ENCODE data around the gene IRF1. TPM values are rescaled to one million over a fixed set of nuclear protein-coding genes. Genes with fewer than 3 reads are reported as not detected.

IRF1 gene
- total RNA-seq, 2 donors from 2014 or later, result 125 to 174 TPM

DNA sequence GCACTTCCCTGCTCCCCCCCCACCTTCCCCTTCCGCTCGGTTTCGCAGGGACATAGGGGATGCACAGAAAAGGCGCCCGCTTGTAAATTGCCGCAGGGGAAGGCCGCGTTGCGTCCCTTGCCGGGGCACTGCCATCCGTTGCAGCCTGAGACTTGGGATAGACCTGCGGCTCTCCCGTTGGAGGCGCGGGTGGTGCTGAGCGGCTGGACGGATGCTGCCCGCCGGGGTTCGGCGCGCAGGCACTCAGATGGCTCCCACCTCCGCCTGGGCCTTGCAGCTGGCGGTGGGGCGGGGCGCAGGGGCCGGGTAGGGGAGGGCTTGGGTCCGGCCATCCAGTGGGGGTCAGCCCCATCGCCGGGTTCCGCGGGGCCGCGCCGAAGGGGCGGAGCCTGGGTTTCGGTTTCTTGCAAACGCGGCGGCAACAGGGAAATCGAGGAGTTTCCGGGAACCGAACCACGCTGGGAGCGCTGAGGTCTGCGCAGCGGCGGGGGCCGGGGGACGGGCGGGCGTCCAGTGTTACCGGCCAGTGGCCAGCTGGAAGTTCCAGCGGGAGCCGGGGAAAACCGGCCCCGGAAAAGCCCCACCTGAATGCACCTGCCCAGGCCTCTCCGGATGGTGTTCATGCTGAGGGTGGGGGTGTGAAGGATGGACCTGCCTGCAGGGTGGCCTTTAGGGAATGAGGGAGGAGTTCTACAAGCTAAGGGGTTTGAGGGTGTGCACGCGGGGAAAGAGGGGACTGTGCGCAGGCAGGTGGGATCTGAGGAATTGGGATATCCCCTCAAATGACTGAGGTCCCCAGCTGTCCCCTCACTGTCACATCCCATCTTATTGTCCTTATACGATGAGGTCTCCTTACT lies 6.3 kb upstream of the IRF1 start:
- Mint-ChIP-seq H3K4me3 (peak overlapping the region; percentile 72), H3K36me3 (ENCODE audit: low read depth) (no peaks in the 10 kb centered on the region), H3K4me1 (peaks cover 23% of the 10 kb centered on the region), H3K27me3 (no peaks in the 10 kb centered on the region), H3K9me3 (no peaks in the 10 kb centered on the region), H3K27ac (peak overlapping the region; percentile 93)
- peak; percentile 15 for ATAC-seq (replicated peaks)

DNA sequence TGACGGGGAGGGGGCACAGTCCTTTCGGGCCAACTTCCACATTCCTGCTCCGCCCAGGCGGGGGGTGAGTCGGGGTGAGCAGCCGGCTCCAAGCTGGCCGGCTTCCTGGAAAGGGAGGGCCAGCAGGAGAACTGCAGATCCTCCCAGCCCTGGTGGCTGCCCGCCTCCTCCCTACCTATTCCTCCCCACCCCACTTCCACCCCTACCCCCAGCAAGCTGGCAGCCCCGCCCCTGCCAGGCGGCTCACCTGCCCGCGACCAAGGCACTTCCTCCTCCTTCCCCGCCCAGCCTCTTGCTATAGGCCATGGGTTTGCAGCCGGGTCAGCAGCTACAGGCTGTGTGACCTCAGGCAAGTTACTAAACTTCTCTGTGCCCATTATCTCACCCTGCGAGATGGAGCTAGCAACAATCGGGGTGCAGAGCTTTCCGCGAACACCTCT lies 5.6 kb upstream of the IRF1 start:
- Mint-ChIP-seq H3K9me3 (no peaks in the 10 kb centered on the region), H3K36me3 (ENCODE audit: low read depth) (peaks cover 2% of the 10 kb centered on the region), H3K4me3 (peak overlapping the region; percentile 72), H3K4me1 (peaks cover 26% of the 10 kb centered on the region), H3K27ac (peak overlapping the region; percentile 93), H3K27me3 (no peaks in the 10 kb centered on the region)
- peak; percentile 70 for ATAC-seq (replicated peaks)

DNA sequence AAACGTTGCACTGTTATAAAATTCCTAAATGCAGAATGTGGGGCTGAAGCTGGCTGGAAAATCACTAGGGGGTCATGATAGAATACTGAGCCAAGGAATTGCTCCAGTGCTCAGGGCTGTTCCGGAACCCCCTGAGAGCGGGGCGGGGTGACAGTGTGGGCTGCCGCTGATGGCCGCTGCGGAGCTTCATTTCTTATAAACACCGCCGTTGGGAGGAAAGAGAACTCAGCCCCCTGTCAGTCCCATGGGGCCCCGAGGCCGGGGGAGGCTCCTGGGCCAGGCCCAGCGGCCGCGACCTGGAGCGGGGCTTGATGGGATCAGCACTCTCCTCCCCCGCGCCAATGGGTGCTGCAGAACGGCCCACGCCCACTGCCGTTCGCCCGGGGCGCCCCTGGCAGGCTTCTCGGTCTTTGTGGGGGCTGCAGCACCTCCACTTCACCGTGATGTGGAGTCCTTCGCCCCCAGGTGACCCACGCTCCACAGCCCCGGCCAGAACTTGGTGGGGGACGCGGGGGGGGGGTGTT lies 5.2 kb upstream of the IRF1 start:
- peaks cover 26% of the 10 kb centered on the region for H3K4me1 Mint-ChIP-seq
- H3K4me3 Mint-ChIP-seq, result peak overlapping the region; percentile 72
- peak overlapping the region; percentile 94 for H3K27ac Mint-ChIP-seq
- no peaks in the 10 kb centered on the region for H3K27me3 Mint-ChIP-seq
- no peaks in the 10 kb centered on the region for H3K9me3 Mint-ChIP-seq
- ATAC-seq (replicated peaks), result peak; percentile 45
- H3K36me3 Mint-ChIP-seq (ENCODE audit: low read depth), result peaks cover 7% of the 10 kb centered on the region

DNA sequence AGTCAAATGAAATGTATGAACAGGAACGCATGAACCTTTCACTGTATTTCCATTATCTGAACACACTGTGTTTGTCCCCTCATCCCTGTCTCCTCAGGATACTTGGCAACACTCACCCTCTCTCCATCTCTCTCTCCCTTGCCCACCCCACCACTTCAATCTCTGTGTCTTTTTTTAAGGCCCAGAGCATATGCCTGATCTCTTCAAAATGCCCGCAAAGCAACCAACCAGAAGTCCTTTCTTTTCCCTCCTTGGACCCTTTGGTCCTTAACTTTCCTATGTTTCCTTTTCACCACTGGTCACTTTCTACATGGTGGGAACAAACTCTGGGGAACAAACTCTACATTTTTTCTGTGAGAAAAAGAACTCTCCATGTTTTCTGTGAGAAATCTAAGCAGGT lies 3.2 kb upstream of the IRF1 start:
- peaks cover 26% of the 10 kb centered on the region for H3K36me3 Mint-ChIP-seq (ENCODE audit: low read depth)
- peaks cover 26% of the 10 kb centered on the region for H3K4me1 Mint-ChIP-seq
- H3K9me3 Mint-ChIP-seq, result no peaks in the 10 kb centered on the region
- H3K27me3 Mint-ChIP-seq, result no peaks in the 10 kb centered on the region
- peak overlapping the region; percentile 94 for H3K27ac Mint-ChIP-seq
- ATAC-seq (replicated peaks), result no peak
- peak overlapping the region; percentile 72 for H3K4me3 Mint-ChIP-seq

DNA sequence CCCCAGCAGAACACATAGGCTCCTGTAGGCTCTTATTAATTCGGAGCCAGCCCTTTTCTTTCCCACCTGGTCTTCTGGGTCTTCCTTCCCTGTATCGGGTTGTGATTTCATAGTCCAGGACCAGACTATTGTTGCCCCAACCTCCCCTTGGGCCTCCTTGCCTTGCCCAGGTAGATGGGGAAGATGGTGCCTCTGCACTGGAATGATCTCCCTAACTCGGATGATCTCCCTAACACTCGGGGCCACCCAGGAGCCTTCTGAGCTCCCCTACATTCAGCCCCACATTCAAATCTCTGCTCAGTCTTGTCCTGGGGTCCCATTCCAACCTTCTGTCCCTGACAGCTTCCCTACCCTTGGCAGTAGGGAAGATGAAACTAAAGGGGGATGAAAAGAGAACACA lies 2.7 kb upstream of the IRF1 start:
- no peak for ATAC-seq (replicated peaks)
- Mint-ChIP-seq H3K27me3 (no peaks in the 10 kb centered on the region), H3K4me1 (peaks cover 26% of the 10 kb centered on the region), H3K9me3 (no peaks in the 10 kb centered on the region), H3K27ac (peak overlapping the region; percentile 94), H3K4me3 (peak overlapping the region; percentile 72), H3K36me3 (ENCODE audit: low read depth) (peaks cover 32% of the 10 kb centered on the region)

DNA sequence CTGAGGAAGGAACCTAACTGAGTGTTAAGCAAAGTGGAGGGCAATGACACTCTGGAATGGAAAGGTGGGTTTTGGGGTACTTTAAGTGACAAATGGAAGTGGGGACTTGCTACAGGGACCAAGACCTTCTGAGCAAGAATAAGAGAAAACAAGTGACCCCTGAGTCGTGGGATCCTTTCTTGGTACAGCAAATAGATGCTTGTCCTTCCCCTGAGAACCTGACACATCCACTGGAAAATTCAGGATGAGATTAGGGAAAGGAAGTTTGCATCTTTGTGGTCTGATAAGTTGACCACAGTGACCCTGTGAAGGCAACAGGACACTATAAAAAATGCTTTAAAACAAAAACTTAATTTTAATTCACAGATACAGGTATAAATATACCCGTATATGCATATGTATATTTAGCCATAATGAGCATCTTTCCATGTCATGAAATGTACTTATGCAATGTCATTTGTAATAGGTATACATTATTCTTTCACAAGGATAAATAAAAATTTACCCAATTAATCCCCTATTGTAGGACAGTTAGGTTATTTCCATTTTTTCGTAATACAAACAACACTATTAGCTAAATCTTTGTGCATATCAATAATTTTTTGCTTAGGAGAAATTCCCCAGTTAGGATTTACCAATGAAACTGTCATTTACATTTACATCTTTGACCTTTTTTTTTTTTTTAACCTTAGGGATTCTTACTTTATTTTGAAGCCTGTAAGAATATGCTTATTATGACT lies 2.0 kb upstream of the IRF1 start:
- no peaks in the 10 kb centered on the region for H3K9me3 Mint-ChIP-seq
- no peak for ATAC-seq (replicated peaks)
- H3K4me1 Mint-ChIP-seq, result peaks cover 32% of the 10 kb centered on the region

DNA sequence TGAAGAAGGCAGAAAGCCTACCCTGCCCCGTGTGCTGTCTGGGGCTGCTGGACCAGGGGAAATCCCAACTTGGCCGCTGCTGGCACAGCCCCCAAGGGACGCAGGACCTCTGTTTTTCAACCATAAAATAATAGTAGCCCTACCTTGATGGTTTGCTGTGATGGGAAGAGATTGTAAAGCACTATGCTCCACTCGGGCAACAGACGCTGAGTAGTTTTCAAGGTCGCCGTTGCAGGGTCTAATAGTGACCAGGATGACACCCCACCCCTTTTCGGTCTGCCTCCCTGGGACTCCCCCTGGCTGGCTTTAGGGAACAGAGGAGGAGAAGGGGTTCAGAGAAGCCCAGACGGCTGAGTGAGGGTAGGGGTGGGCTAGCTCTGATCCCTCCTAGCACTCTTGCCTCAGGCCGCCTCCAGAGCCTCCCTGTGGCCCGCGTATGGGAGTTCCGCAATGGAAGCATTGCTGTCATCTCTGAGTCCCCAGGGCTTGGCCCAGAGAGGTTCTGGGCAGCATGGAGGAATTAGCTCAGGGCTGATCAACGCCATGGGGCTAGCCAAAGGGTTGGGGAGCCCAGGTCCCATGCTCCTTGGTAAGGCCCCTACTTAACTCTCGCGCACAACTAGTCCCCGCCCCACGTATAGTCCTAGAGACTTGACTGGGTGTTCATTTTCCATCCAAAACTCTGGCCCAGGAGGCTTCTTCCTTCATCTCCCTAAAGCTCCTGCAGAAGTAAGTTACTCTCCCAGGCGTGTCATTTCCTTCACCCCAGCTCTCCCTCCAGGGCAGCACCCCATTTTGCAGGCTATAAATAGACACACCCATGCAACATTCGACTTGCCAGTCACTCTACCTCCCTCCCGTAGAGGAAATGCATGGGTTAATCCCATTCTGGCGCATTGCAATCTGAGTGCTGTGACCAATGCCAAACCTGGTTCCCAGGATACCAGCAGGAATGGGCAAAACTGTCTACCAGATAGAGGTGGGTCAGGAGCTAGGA lies 1.1 kb upstream of the IRF1 start:
- peak; percentile 19 for ATAC-seq (replicated peaks)
- Mint-ChIP-seq H3K27me3 (no peaks in the 10 kb centered on the region), H3K9me3 (no peaks in the 10 kb centered on the region), H3K4me3 (peak overlapping the region; percentile 96), H3K36me3 (ENCODE audit: low read depth) (peaks cover 47% of the 10 kb centered on the region), H3K27ac (peak overlapping the region; percentile 98), H3K4me1 (peaks cover 37% of the 10 kb centered on the region)

More for the DNA sequence above, 2.0 kb upstream of the IRF1 start:
- H3K36me3 Mint-ChIP-seq (ENCODE audit: low read depth), result peaks cover 39% of the 10 kb centered on the region
- H3K4me3 Mint-ChIP-seq, result peak overlapping the region; percentile 96
- peak overlapping the region; percentile 98 for H3K27ac Mint-ChIP-seq
- no peaks in the 10 kb centered on the region for H3K27me3 Mint-ChIP-seq

DNA sequence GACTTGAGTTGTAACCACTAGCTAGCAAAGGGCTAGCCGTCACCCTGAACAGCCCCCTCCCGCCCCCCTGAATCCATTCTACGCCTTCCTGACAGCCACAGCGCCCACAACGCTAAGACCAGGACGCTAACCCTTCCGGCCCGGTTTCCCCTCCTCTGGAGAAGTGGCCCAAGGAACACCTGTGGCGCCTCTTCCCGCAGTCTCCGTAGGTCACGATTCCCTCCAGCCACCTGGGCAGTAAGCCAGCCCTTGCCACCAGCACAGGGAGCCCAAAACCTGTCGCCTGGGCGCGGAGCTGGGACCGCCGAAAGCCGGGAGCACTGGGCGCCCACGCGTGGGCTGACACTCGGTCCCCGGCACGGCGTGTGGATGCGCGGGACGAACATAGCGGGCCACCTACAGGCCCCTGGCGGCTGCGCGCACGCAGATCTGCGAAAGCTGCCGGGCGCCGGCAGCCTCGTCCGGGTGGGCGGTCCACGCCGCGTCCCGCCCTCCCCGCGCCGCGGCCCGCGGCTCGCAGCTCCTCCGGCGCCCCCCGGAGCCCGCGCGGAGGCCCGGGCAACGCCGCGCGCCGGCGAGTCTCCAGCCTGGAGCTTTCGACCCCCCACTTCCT lies 596 bp downstream of the IRF1 start:
- peak; percentile 2 for ATAC-seq (replicated peaks)
- H3K27ac Mint-ChIP-seq, result peak overlapping the region; percentile 98
- H3K27me3 Mint-ChIP-seq, result no peaks in the 10 kb centered on the region
- peaks cover 64% of the 10 kb centered on the region for H3K36me3 Mint-ChIP-seq (ENCODE audit: low read depth)
- no peaks in the 10 kb centered on the region for H3K9me3 Mint-ChIP-seq
- peaks cover 51% of the 10 kb centered on the region for H3K4me1 Mint-ChIP-seq
- H3K4me3 Mint-ChIP-seq, result peak overlapping the region; percentile 96

DNA sequence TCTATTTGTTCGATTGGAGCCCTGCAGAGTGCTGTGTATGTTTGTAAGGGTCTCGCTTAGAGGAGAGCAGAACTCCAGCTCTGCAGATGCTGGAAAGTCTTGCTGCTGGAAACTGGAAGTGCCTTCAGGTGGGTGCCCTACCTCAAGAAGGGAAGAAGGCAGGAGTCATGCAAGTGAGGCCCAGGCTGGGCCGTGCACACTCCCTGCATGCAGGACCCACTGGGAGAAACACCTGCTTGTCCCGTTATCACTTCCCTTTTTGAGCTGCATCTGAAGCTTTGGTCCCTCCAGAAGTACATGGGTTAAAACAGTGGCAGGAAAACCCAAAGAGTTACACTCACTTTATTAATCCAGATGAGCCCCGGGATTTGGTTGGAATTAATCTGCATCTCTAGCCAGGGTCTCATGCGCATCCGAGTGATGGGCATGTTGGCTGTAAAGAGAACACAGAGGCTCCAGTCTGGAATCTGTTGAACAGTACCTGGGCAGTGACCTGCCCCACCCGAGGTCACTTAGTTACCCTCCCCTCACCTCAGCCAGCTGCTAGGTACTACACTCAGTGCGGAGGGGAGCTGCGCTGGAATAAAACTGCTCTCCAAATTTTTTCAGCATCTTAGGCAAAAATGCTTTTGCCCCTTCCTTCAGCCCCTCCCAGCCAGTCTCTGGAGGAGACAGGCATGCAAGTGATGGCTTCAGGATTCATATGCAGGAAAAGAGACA lies 1.4 kb downstream of the IRF1 start:
- H3K4me3 Mint-ChIP-seq, result peak overlapping the region; percentile 96
- no peaks in the 10 kb centered on the region for H3K27me3 Mint-ChIP-seq
- ATAC-seq (replicated peaks), result no peak
- peaks cover 49% of the 10 kb centered on the region for H3K4me1 Mint-ChIP-seq
- H3K36me3 Mint-ChIP-seq (ENCODE audit: low read depth), result peaks cover 72% of the 10 kb centered on the region
- peak overlapping the region; percentile 98 for H3K27ac Mint-ChIP-seq
- H3K9me3 Mint-ChIP-seq, result no peaks in the 10 kb centered on the region

DNA sequence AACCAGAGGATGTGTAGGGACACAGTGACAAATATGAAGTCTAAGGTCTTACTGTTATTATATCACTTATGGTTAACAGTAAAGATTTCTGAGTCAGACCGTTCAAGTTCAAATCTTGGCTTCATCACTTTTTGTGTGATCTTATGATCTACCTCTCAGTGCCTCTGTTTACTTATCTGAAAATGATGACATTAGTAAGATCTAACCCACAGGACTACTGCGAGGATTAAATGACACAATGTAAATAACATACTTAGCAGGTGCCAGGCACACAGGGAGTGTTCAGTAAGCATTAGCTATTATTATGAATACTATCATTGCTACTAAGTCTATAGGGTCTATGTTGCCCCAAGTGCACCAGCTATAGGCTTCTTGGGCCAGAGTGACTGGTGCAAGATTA lies 2.0 kb downstream of the IRF1 start:
- H3K4me1 Mint-ChIP-seq, result peaks cover 49% of the 10 kb centered on the region

DNA sequence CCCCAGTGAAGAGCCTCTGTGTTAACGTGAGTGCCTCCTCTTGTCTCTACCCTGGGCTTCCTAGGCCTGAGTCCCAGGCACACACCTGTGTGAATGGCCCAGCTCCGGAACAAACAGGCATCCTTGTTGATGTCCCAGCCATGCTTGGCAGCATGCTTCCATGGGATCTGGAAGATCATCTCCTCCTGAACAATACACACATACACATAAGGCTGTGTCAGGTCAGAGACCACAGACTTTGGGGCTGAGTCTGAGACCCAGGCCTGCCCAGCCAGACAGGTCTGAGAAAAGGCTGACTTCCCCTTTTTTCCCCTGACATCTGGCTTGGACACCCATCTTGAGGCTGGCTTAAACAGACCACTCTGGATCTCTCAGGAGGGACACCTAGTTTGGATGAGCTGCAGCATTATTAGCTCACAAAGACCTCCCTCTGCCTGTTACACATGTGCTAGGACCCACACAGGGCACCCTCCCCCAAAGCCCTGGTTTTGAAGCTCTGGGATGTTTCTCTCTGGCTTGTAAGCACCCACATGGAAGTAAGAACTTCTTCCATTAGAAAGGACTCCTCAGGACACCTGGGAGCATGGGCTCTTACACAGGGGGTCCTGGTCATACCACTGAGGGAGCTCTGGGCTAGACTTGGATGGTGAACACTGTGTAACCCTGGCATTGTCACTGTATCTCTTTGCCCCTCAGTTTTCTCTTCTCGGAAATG lies 2.6 kb downstream of the IRF1 start:
- H3K27ac Mint-ChIP-seq, result peak overlapping the region; percentile 98
- H3K27me3 Mint-ChIP-seq, result no peaks in the 10 kb centered on the region
- no peaks in the 10 kb centered on the region for H3K9me3 Mint-ChIP-seq
- no peak for ATAC-seq (replicated peaks)
- H3K4me1 Mint-ChIP-seq, result peaks cover 43% of the 10 kb centered on the region
- peak overlapping the region; percentile 96 for H3K4me3 Mint-ChIP-seq
- H3K36me3 Mint-ChIP-seq (ENCODE audit: low read depth), result peaks cover 84% of the 10 kb centered on the region

More for the DNA sequence above, 2.0 kb downstream of the IRF1 start:
- Mint-ChIP-seq H3K27ac (peak overlapping the region; percentile 98), H3K4me3 (peak overlapping the region; percentile 96), H3K9me3 (no peaks in the 10 kb centered on the region), H3K36me3 (ENCODE audit: low read depth) (peaks cover 78% of the 10 kb centered on the region), H3K27me3 (no peaks in the 10 kb centered on the region)
- ATAC-seq (replicated peaks), result peak; percentile 16

DNA sequence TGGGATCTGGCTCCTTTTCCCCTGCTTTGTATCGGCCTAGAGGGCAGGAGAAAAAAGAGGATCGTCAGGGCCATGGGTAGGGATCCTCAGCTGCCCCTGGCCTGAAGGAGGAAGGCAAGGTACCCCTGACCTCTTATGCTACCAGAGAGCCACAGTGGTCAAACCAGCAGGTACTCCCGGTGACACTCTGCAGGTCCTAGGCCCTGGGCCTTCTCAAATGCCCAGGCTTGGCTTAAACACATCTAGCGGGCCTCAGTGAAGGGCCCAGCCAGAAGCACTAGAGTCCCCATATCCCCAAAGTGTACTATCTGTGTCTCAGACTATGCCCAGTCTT lies 3.5 kb downstream of the IRF1 start:
- ATAC-seq (replicated peaks), result no peak
- Mint-ChIP-seq H3K4me3 (peak overlapping the region; percentile 96), H3K9me3 (no peaks in the 10 kb centered on the region)

More for the DNA sequence above, 3.5 kb downstream of the IRF1 start:
- peaks cover 39% of the 10 kb centered on the region for H3K4me1 Mint-ChIP-seq
- H3K36me3 Mint-ChIP-seq (ENCODE audit: low read depth), result peaks cover 92% of the 10 kb centered on the region
- peak overlapping the region; percentile 98 for H3K27ac Mint-ChIP-seq
- H3K27me3 Mint-ChIP-seq, result no peaks in the 10 kb centered on the region

Measured in activated T-helper 17 cell treated with anti-CD3 and anti-CD28 coated beads, Interleukin-2, amount 50 U/mL, for 72 hours (primary cell).